PC-9 (cell line): ENCODE data around the gene B3GNT5. TPM values are rescaled to one million over a fixed set of nuclear protein-coding genes. Genes with fewer than 3 reads are reported as not detected.

ENCODE experiments used
- BruUV-seq: library from RNA; stranded (reverse); fragments of 400-500 nt; replicated peaks from 2 replicates; lab custom pipeline; 2021; lab: Mats Ljungman, UMichigan
- CTCF ChIA-PET: fragments of 300-600 bp; sonication (Branson Sonifier 250); formaldehyde crosslinking; loops from one replicate; lab custom pipeline; 2022; ENCODE audit warnings: antibody characterized with exemption; lab: Charles Lee
- POLR2A ChIA-PET: fragments of 300-600 bp; sonication (Branson Sonifier 250); formaldehyde crosslinking; loops from one replicate; lab custom pipeline; 2022; ENCODE audit warnings: antibody characterized with exemption; ENCODE audit not compliant: unreplicated experiment; lab: Charles Lee
- DNase-seq, 2 experiments: peaks; one replicate each; pipeline versions ENCODE4 v3.0.0 to v3.0.0-alpha.2; 2015 to 2022; ENCODE audit warnings: mixed read lengths in 1 of 2
- H2AFZ ChIP-seq: fragments of 200-600 bp; sonication (generic); 2 replicates; pipeline ENCODE4 v1.8.1; 2017; ENCODE audit warnings: antibody characterized with exemption
- H3F3A ChIP-seq: fragments of 200-600 bp; sonication (generic); 2 replicates; pipeline ENCODE4 v1.8.1; 2017; ENCODE audit warnings: antibody characterized with exemption, mild to moderate bottlenecking, low read depth; ENCODE audit not compliant: insufficient read depth
- H3K27ac ChIP-seq: fragments of 200-600 bp; sonication (generic); 2 replicates; pipeline ENCODE4 v1.6.1; 2016; ENCODE audit warnings: mixed run types
- H3K27me3 ChIP-seq: fragments of 200-600 bp; sonication (generic); 2 replicates; pipeline ENCODE4 v1.6.1; 2016; ENCODE audit warnings: low read depth, mixed run types; ENCODE audit not compliant: insufficient read depth
- H3K36me3 ChIP-seq: fragments of 200-600 bp; sonication (generic); 2 replicates; pipeline ENCODE4 v1.6.1; 2016; ENCODE audit warnings: low read depth, mixed run types
- H3K4me1 ChIP-seq: fragments of 200-600 bp; sonication (generic); replicated peaks from 2 replicates; pipeline ENCODE4 v1.6.1; 2016; ENCODE audit warnings: mixed run types; ENCODE audit not compliant: insufficient read depth
- H3K4me2 ChIP-seq: fragments of 200-600 bp; sonication (generic); 2 replicates; pipeline ENCODE4 v1.6.1; 2017; ENCODE audit warnings: mixed run types
- H3K4me3 ChIP-seq: fragments of 200-600 bp; sonication (generic); 2 replicates; pipeline ENCODE4 v1.6.1; 2016; ENCODE audit warnings: mixed run types
- H3K79me2 ChIP-seq: fragments of 200-600 bp; sonication (generic); 2 replicates; pipeline ENCODE4 v1.6.1; 2017; ENCODE audit warnings: low read depth, mixed run types
- H3K9me2 ChIP-seq: fragments of 200-600 bp; sonication (generic); 2 replicates; pipeline ENCODE4 v1.8.1; 2017; ENCODE audit warnings: mild to moderate bottlenecking; ENCODE audit not compliant: insufficient read depth
- H3K9me3 ChIP-seq: fragments of 200-600 bp; sonication (generic); 2 replicates; pipeline ENCODE4 v1.8.1; 2016; ENCODE audit warnings: low read depth; ENCODE audit not compliant: insufficient read depth
- H4K20me1 ChIP-seq: fragments of 200-600 bp; sonication (generic); 2 replicates; pipeline ENCODE4 v1.8.1; 2017; ENCODE audit not compliant: insufficient read depth
- EZH2 ChIP-seq: fragments of 200-600 bp; sonication (generic); IDR thresholded peaks from 2 replicates; pipeline ENCODE4 v1.8.0; 2017; ENCODE audit warnings: antibody characterized with exemption, low read depth
- intact Hi-C: fragments of 100-400 bp; cut with micrococcal nuclease; formaldehyde crosslinking; loops from one replicate; pipeline ENCODE4 v1.10.0; 2022; ENCODE audit not compliant: unreplicated experiment
- total RNA-seq: library from RNA; stranded (reverse); gene quantifications from 2 replicates; pipeline ENCODE4 v1.2.3, GENCODE V29; 2021
- TF ChIP-seq, protein P1 (sequence below): fragments of 200-600 bp; sonication (generic); conservative IDR thresholded peaks from 2 replicates; pipeline ENCODE4 v1.6.1; 2017; ENCODE audit warnings: mixed run types, antibody characterized with exemption, mild to moderate bottlenecking, moderate library complexity

The B3GNT5 gene
- total RNA-seq, 1 experiment from 2014 or later, result 30.7 TPM

DNA sequence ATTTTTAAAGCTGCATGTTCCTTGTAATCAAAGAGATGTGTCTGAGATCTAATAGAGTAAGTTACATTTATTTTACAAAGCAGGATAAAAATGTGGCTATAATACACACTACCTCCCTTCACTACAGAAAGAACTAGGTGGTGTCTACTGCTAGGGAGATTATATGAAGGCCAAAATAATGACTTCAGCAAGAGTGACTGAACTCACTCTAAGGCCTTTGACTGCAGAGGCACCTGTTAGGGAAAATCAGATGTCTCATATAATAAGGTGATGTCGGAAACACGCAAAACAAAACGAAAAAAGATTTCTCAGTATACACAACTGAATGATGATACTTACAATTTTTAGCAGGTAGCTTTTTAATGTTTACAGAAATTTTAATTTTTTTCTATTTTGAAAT, 19.1 kb downstream of the B3GNT5 start:
- Histone ChIP-seq H3K4me1 (peaks cover 62% of the 10 kb centered on the region), H3K4me3 (no peak overlapping the region), H3K27ac (peak overlapping the region; percentile 87; the same call in 1 of the 2 replicates), H3K9me3 (no peaks in the 10 kb centered on the region), H3K27me3 (no peaks in the 10 kb centered on the region), H3K4me2 (no peak overlapping the region), H3K36me3 (peaks cover 50% of the 10 kb centered on the region), H4K20me1 (no peaks in the 10 kb centered on the region), H3K79me2 (peaks cover 84% of the 10 kb centered on the region), H3F3A (peaks cover 49% of the 10 kb centered on the region), H2AFZ (no peak overlapping the region), H3K9me2 (no peaks in the 10 kb centered on the region)
- POLR2A ChIA-PET, result no interaction called here
- intact Hi-C loops, result no loop called here
- CTCF ChIA-PET, result no interaction called here
- no peak for DNase-seq
- TF ChIP-seq, protein P1, sequence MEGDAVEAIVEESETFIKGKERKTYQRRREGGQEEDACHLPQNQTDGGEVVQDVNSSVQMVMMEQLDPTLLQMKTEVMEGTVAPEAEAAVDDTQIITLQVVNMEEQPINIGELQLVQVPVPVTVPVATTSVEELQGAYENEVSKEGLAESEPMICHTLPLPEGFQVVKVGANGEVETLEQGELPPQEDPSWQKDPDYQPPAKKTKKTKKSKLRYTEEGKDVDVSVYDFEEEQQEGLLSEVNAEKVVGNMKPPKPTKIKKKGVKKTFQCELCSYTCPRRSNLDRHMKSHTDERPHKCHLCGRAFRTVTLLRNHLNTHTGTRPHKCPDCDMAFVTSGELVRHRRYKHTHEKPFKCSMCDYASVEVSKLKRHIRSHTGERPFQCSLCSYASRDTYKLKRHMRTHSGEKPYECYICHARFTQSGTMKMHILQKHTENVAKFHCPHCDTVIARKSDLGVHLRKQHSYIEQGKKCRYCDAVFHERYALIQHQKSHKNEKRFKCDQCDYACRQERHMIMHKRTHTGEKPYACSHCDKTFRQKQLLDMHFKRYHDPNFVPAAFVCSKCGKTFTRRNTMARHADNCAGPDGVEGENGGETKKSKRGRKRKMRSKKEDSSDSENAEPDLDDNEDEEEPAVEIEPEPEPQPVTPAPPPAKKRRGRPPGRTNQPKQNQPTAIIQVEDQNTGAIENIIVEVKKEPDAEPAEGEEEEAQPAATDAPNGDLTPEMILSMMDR, result no peak
- TF ChIP-seq EZH2, result no peak
- BruUV-seq, result no TSS peak

DNA sequence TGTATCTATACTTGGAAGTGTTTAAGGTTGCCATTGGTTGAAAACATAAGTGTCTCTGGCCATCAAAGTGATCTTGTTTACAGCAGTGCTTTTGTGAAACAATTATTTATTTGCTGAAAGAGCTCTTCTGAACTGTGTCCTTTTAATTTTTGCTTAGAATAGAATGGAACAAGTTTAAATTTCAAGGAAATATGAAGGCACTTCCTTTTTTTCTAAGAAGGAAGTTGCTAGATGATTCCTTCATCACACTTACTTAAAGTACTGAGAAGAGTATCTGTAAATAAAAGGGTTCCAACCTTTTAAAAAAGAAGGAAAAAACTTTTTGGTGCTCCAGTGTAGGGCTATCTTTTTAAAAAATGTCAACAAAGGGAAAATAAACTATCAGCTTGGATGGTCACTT, 19.7 kb downstream of the B3GNT5 start:
- Histone ChIP-seq H3K4me2 (no peak overlapping the region), H3K27me3 (no peaks in the 10 kb centered on the region), H3K9me2 (no peaks in the 10 kb centered on the region), H4K20me1 (no peaks in the 10 kb centered on the region), H3K9me3 (no peaks in the 10 kb centered on the region), H3K4me3 (no peak overlapping the region), H3F3A (peaks cover 50% of the 10 kb centered on the region), H3K36me3 (peaks cover 49% of the 10 kb centered on the region), H3K27ac (peak overlapping the region; percentile 87), H3K4me1 (peaks cover 61% of the 10 kb centered on the region), H2AFZ (no peak overlapping the region), H3K79me2 (peaks cover 78% of the 10 kb centered on the region)
- ChIA-PET POLR2A (interaction anchor here (0.6 kb wide), 1 partner anchor 12 kb away, joined by 15 read pairs; no protein-coding TSS in a partner anchor), CTCF (interaction anchor here (0.6 kb wide), 1 partner anchor 95 kb away, joined by 3 read pairs; no protein-coding TSS in a partner anchor)
- no peak for TF ChIP-seq EZH2
- TF ChIP-seq, protein P1, result no peak
- intact Hi-C loops, result no loop called here
- BruUV-seq, result no TSS peak
- DNase-seq, result no peak

DNA sequence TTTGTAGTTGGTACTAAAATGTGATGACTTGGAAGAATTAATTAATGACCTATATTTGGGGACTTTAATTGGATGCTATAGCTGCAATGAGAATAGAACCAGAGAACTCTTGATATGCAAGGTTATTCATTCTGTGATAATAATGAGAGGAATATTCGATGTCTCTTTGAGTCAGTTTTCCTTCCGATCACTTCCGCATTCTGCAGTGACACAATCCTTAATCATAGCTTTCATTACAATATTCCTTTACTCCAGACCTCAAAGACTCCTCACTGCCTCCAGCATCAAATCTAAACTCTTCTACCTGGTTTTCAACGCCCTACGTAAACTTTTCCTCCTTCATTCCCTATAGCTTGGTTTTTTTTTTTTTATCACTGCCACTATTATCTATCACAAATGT, 21.6 kb downstream of the B3GNT5 start:
- Histone ChIP-seq H3F3A (peaks cover 39% of the 10 kb centered on the region), H3K4me1 (peaks cover 64% of the 10 kb centered on the region), H3K9me2 (no peaks in the 10 kb centered on the region), H3K4me3 (peak overlapping the region; percentile 7; the same call in 1 of the 2 replicates), H3K79me2 (peaks cover 59% of the 10 kb centered on the region), H2AFZ (no peak overlapping the region), H4K20me1 (no peaks in the 10 kb centered on the region), H3K9me3 (no peaks in the 10 kb centered on the region), H3K27me3 (no peaks in the 10 kb centered on the region), H3K36me3 (peaks cover 44% of the 10 kb centered on the region), H3K27ac (peak overlapping the region; percentile 87), H3K4me2 (peak overlapping the region; percentile 58)
- BruUV-seq, result no TSS peak
- peak in 1 of 2 experiments; percentile 88 for DNase-seq
- intact Hi-C loops, result loop anchor here (1.0 kb wide), 2 partner anchors 8 to 11 kb away; no protein-coding TSS in a partner anchor
- ChIA-PET CTCF (interaction anchor here (0.5 to 1.5 kb wide), 3 partner anchors 9 to 1330 kb away, joined by 3 to 5 read pairs (median 5); no protein-coding TSS in a partner anchor), POLR2A (interaction anchor here (0.6 to 1.4 kb wide), 4 partner anchors 9 to 482 kb away, joined by 4 to 20 read pairs (median 7); no protein-coding TSS in a partner anchor)
- no peak for TF ChIP-seq EZH2
- TF ChIP-seq, protein P1, result no peak
